HepG2 (cell line): ENCODE results near the gene SOCS1. TPM values are rescaled to one million over a fixed set of nuclear protein-coding genes. Genes with fewer than 3 reads are reported as not detected.

Source experiments
- ARID2 ChIP-seq: sonication (generic); formaldehyde crosslinking; IDR thresholded peaks from 2 replicates; pipeline ENCODE4 v1.8.1; 2022; ENCODE audit warnings: mild to moderate bottlenecking, missing genetic modification reagents, borderline replicate concordance
- CTCF ChIP-seq: sonication (generic); formaldehyde crosslinking; IDR thresholded peaks from 2 replicates; pipeline ENCODE4 v1.5.0; 2020; ENCODE audit warnings: mild to moderate bottlenecking, missing genetic modification reagents, moderate library complexity
- ELF3 ChIP-seq: IDR thresholded peaks from 2 replicates; pipeline ENCODE4 v1.6.1; 2016; ENCODE audit warnings: missing genetic modification reagents, missing compliant biosample characterization
- ISX ChIP-seq: sonication (generic); formaldehyde crosslinking; conservative IDR thresholded peaks from 2 replicates; pipeline ENCODE4 v1.5.0; 2020; ENCODE audit warnings: missing genetic modification reagents
- MIXL1 ChIP-seq: IDR thresholded peaks from 2 replicates; pipeline ENCODE4 v1.6.1; 2016
- NCOA5 ChIP-seq: sonication (generic); formaldehyde crosslinking; IDR thresholded peaks from 2 replicates; pipeline ENCODE4 v1.4.0; 2020; ENCODE audit warnings: missing genetic modification reagents
- RAD21 ChIP-seq: fragments of 450-650 bp; formaldehyde crosslinking; IDR thresholded peaks from 2 replicates; pipeline ENCODE4 v1.5.0; 2020; ENCODE audit warnings: mild to moderate bottlenecking
- RERE ChIP-seq: IDR thresholded peaks from 2 replicates; pipeline ENCODE4 v1.6.1; 2016; ENCODE audit warnings: low read depth, missing genetic modification reagents, missing compliant biosample characterization
- RFXAP ChIP-seq: sonication (generic); formaldehyde crosslinking; IDR thresholded peaks from 2 replicates; pipeline ENCODE4 v1.4.0; 2020; ENCODE audit warnings: missing genetic modification reagents, borderline replicate concordance
- SIX4 ChIP-seq: sonication (generic); formaldehyde crosslinking; IDR thresholded peaks from 2 replicates; pipeline ENCODE4 v1.4.0; 2020; ENCODE audit warnings: missing genetic modification reagents
- SMARCE1 ChIP-seq: fragments of 450-650 bp; IDR thresholded peaks from 2 replicates; pipeline ENCODE4 v1.6.1; 2017; ENCODE audit warnings: borderline replicate concordance
- ZNF672 ChIP-seq: sonication (generic); formaldehyde crosslinking; IDR thresholded peaks from 2 replicates; pipeline ENCODE4 v1.8.1; 2022; ENCODE audit warnings: missing genetic modification reagents
- ZNF691 ChIP-seq: sonication (generic); formaldehyde crosslinking; IDR thresholded peaks from 2 replicates; pipeline ENCODE4 v1.4.0; 2020; ENCODE audit warnings: missing genetic modification reagents, low read depth, mild to moderate bottlenecking, borderline replicate concordance
- ZNF777 ChIP-seq: sonication (generic); formaldehyde crosslinking; IDR thresholded peaks from 2 replicates; pipeline ENCODE4 v1.4.0; 2020; ENCODE audit warnings: missing genetic modification reagents
- ZNF784 ChIP-seq: sonication (generic); formaldehyde crosslinking; IDR thresholded peaks from 2 replicates; pipeline ENCODE4 v1.5.1; 2020; ENCODE audit warnings: missing genetic modification reagents, mild to moderate bottlenecking, borderline replicate concordance
- ZSCAN21 ChIP-seq: sonication (generic); formaldehyde crosslinking; IDR thresholded peaks from 2 replicates; pipeline ENCODE4 v1.8.0; 2022; ENCODE audit warnings: mild to moderate bottlenecking, missing genetic modification reagents, moderate library complexity, borderline replicate concordance
- ZSCAN22 ChIP-seq: sonication (generic); formaldehyde crosslinking; IDR thresholded peaks from 2 replicates; pipeline ENCODE4 v1.4.0; 2020; ENCODE audit warnings: mild to moderate bottlenecking, missing genetic modification reagents
- polyA plus RNA-seq, 8 experiments: library from polyadenylated mRNA; depleted of rRNA in 3 of 8; stranded (reverse) in 7 of 8; unstranded in 1 of 8; fragments of >200 nt; fragmentation: Illumina TruSeq in 4 of 8; extraction: Trizol in 4 of 8; gene quantifications; 2 replicates each; pipeline versions ENCODE4 v1.2.1 to v1.2.3, GENCODE V29; 2011 to 2016; ENCODE audit warnings: low read depth in 4 of 8, missing spikeins in 1 of 8, mixed read lengths in 1 of 8; ENCODE audit not compliant: insufficient read depth in 1 of 8
- total RNA-seq, 5 experiments: library from RNA; depleted of rRNA; stranded (reverse); fragments of >200 nt; fragmentation: Illumina TruSeq; extraction: Trizol; gene quantifications; 2 replicates each; pipeline ENCODE4 v1.2.3, GENCODE V29; 2016; ENCODE audit warnings: low read depth in 1 of 5

The SOCS1 gene
- total and polyA plus RNA-seq, 2 of the 13 experiments (the other 11 are each of a cell fraction or from before 2014, with no cell fraction given) = 5.3 to 6.3 TPM

GRCh38 chr16:11257131-11257938, 1.3 kb upstream of the SOCS1 start (continued):
- TF ChIP-seq RERE (CRISPR knock-in tag) = no peak
- TF ChIP-seq ZNF691 (CRISPR knock-in tag) = peak; percentile 94
- TF ChIP-seq ZNF784 (CRISPR knock-in tag) = peak; percentile 50; the same call in 1 of the 2 replicates
- TF ChIP-seq RFXAP (CRISPR knock-in tag) = peak; percentile 74; the same call in 1 of the 2 replicates
- peak; percentile 93; the same call in 1 of the 2 replicates for TF ChIP-seq ZSCAN21 (CRISPR knock-in tag)
- peak; percentile 85; the same call in 1 of the 2 replicates for TF ChIP-seq ARID2 (CRISPR knock-in tag)
- peak; percentile 87; the same call in 1 of the 2 replicates for TF ChIP-seq NCOA5
- TF ChIP-seq SMARCE1 = no peak
- 0 out of 2 replicates have a peak, but pooled peaks have one; percentile 50 for TF ChIP-seq ZNF672 (CRISPR knock-in tag)
- 0 out of 2 replicates have a peak, but pooled peaks have one; percentile 68 for TF ChIP-seq ISX (CRISPR knock-in tag)
- TF ChIP-seq MIXL1 = peak; percentile 77
- peak; percentile 49; the same call in 1 of the 2 replicates for TF ChIP-seq ELF3 (CRISPR knock-in tag)
- peak; percentile 44; the same call in 1 of the 2 replicates for TF ChIP-seq SIX4 (CRISPR knock-in tag)
- TF ChIP-seq ZNF777 = peak; percentile 30; the same call in 1 of the 2 replicates
- peak; percentile 92 for TF ChIP-seq RAD21 (CRISPR knock-in tag)
- peak; percentile 44; the same call in 1 of the 2 replicates for TF ChIP-seq ZSCAN22 (CRISPR knock-in tag)
- peak; percentile 99 for TF ChIP-seq CTCF (CRISPR knock-in tag)
